ENCODE data around the gene ZNF672. TPM values are rescaled to one million over a fixed set of nuclear protein-coding genes. Genes with fewer than 3 reads are reported as not detected.

ZNF672 gene
- polyA plus RNA-seq, 1 donor from 2014 or later: 46.3 TPM

GRCh38 chr1:248837045-248837780 is 811 bp upstream of the ZNF672 start:
- Mint-ChIP-seq H3K27ac (no peak overlapping the region), H3K9me3 (no peaks in the 10 kb centered on the region), H3K4me3 (no peak overlapping the region), H3K4me1 (peaks cover 8 to 23% (median 17%) of the 10 kb centered on the region in 3 donors), H3K36me3 (peaks cover 2% of the 10 kb centered on the region), H3K27me3 (no peaks in the 10 kb centered on the region)

DNA sequence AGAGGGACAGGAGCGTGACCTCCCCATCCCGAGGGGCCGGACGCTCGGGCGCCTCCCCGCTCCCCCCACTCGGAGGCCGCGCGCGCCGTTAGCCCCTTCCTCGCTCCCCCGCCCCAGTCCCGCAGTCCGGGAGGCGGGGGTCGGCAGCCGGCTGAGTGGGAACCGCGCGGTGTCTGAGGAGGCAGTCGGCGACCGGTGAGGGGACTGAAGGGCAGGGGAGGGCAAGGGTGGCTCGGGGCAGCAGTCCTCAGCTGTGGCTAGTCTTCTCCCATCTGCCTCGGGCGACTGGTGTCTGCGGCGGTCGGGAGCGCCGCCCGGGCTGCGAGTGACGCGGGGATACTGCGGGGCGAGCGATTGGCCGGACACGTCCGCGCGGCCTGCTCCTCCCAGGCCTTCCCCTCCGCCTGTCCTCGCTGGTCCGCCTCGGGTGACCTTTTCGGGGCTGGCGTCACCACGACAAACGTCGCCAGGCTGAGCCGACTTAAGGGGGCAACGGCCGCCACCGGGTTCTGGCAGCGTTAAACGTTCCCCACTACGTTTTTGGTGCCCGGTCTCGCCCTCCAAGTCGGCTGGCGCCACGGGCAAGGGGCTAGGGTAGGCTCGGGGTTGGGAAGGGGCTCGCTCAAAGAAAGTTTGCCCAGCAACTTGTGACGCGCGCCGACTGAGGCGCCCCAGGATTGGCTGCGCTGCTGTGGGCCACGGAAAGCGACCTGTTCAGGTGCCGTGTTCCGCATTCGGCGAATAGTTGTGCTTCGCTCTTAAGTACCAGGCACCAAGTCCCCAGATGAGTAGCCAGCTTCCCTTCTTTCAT is 538 bp downstream of the ZNF672 start:
- Mint-ChIP-seq H3K36me3 (peaks cover 2% of the 10 kb centered on the region), H3K27me3 (no peaks in the 10 kb centered on the region), H3K4me3 (no peak overlapping the region), H3K9me3 (no peaks in the 10 kb centered on the region), H3K27ac (peak overlapping the region in 2 of 3 donors; percentile 99), H3K4me1 (peaks cover 12 to 32% (median 21%) of the 10 kb centered on the region in 3 donors)

DNA sequence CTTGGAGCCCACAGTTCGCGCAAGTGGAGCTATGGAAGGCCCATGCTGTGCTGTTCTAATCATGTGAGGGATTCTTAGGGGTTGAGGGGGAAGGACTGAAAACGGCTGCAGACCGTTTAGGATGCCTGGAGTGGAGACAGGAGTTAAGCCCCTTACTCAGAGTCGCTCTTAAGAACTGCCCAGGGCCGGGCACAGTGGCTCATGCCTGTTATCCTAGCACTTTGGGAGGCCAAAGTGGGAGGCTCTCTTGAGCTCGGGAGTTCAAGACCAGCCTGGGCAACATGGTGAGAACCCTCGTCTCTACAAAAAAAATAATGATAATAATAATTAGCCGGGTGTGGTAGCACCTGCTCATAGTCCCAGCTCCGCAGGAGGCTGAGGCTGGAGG is 1.1 kb downstream of the ZNF672 start:
- Mint-ChIP-seq H3K27ac (peak overlapping the region in 2 of 3 donors; percentile 99), H3K27me3 (no peaks in the 10 kb centered on the region), H3K9me3 (no peaks in the 10 kb centered on the region), H3K4me1 (peaks cover 12 to 33% (median 21%) of the 10 kb centered on the region in 3 donors), H3K36me3 (peaks cover 2% of the 10 kb centered on the region), H3K4me3 (no peak overlapping the region)

GRCh38 chr1:248840946-248841345 is 2.9 kb downstream of the ZNF672 start:
- peak overlapping the region in 2 of 3 donors; percentile 73 to 95 for H3K27ac Mint-ChIP-seq
- H3K4me3 Mint-ChIP-seq: no peak overlapping the region
- H3K9me3 Mint-ChIP-seq: no peaks in the 10 kb centered on the region
- H3K36me3 Mint-ChIP-seq: peaks cover 5% of the 10 kb centered on the region
- peaks cover 12 to 33% (median 21%) of the 10 kb centered on the region in 3 donors for H3K4me1 Mint-ChIP-seq
- no peaks in the 10 kb centered on the region for H3K27me3 Mint-ChIP-seq

DNA sequence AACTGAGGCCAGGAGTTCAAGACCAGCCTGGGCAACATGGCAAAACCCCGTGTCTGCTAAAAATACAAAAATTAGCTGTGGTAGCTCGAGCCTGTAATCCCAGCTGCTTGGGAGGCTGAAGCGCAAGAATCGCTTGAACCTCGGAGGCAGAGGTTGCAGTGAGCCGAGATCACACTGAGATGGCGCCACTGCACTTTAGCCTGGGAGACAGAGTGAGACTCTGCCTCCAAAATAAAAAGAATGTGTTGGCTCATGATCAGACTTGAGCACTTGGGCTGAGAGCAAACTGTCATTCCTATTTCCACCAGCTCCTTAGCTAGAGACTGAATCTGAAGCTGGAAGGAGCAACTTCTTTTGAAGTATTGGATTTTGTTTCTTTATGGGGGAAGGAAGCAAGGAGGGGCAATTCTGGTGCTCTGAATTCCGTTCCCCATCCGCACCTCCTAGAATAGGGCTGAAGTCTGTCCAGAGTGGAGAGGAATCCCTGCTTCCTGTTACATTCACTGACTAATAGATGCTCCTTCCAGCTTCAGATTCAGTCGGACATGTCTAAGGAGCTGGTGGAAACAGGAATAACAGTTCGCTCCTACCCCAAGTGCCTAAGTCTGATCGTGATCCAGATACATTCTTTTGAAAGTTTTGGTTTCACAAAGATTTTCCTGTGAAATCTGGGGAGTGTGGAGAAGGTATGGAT is 3.8 kb downstream of the ZNF672 start:
- Mint-ChIP-seq H3K4me3 (peak overlapping the region in 1 of 4 donors; percentile 52), H3K27me3 (no peaks in the 10 kb centered on the region), H3K9me3 (no peaks in the 10 kb centered on the region), H3K4me1 (peaks cover 12 to 33% (median 21%) of the 10 kb centered on the region in 3 donors), H3K27ac (peak overlapping the region; percentile 17 to 95 (median 73)), H3K36me3 (peaks cover 5% of the 10 kb centered on the region)

DNA sequence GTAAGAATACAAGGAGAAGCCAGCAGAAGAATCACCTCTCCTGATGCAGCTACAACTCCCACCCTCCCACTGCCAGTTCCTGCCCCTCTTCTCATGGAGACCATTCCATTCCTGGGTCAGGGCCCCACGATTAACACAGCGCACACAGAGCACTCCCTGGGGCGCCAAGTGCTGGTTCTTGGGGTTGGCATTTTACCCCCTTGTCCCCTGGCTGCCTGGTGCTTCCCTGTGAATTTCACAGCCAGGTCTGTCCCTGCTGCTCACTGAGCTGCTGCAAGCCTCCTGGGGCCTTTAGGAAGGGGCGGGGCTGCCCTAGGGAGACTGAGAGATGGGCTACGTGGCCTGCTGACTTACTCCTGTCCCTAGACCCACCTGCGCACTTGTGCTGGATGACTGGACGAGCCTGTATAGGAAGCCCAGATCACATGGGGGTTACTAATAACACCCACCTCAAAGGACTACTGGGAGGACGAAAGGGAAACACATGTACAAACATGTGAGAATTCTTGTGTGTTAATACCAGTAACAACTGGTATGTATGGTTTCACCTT is 4.8 kb downstream of the ZNF672 start:
- no peak overlapping the region for H3K4me3 Mint-ChIP-seq
- no peaks in the 10 kb centered on the region for H3K9me3 Mint-ChIP-seq
- H3K27ac Mint-ChIP-seq: no peak overlapping the region
- H3K36me3 Mint-ChIP-seq: peaks cover 6% of the 10 kb centered on the region
- H3K27me3 Mint-ChIP-seq: no peaks in the 10 kb centered on the region
- peaks cover 12 to 33% (median 21%) of the 10 kb centered on the region in 3 donors for H3K4me1 Mint-ChIP-seq

GRCh38 chr1:248843687-248844086 is 5.7 kb downstream of the ZNF672 start:
- no peak overlapping the region for H3K4me3 Mint-ChIP-seq
- peaks cover 11 to 33% (median 21%) of the 10 kb centered on the region in 3 donors for H3K4me1 Mint-ChIP-seq
- H3K36me3 Mint-ChIP-seq: peaks cover 6% of the 10 kb centered on the region
- H3K27me3 Mint-ChIP-seq: no peaks in the 10 kb centered on the region
- no peaks in the 10 kb centered on the region for H3K9me3 Mint-ChIP-seq
- H3K27ac Mint-ChIP-seq: no peak overlapping the region

DNA sequence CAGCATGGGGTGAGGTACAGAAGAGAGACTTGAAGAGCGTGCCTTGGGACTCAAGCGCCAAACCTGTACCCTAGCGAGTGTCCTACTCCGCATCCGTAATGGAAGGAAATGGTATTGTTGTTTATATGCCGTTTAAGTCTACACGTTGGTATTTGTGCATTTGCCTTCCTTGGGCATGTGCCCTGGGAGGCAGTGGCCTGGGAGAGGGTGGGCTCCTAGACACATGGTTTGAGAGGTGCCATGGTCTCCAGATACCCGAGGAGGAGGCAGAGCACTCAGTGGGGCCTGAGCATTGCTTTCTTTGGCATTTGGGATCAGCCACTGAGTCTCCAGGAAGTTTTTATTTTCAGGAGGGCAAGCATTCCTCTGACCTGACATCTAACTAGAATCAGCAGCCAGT is 6.5 kb downstream of the ZNF672 start:
- Mint-ChIP-seq H3K36me3 (peaks cover 8% of the 10 kb centered on the region), H3K4me1 (peaks cover 7 to 28% (median 20%) of the 10 kb centered on the region in 3 donors), H3K27me3 (no peaks in the 10 kb centered on the region), H3K27ac (no peak overlapping the region), H3K4me3 (peak overlapping the region in 1 of 4 donors; percentile 22), H3K9me3 (no peaks in the 10 kb centered on the region)

DNA sequence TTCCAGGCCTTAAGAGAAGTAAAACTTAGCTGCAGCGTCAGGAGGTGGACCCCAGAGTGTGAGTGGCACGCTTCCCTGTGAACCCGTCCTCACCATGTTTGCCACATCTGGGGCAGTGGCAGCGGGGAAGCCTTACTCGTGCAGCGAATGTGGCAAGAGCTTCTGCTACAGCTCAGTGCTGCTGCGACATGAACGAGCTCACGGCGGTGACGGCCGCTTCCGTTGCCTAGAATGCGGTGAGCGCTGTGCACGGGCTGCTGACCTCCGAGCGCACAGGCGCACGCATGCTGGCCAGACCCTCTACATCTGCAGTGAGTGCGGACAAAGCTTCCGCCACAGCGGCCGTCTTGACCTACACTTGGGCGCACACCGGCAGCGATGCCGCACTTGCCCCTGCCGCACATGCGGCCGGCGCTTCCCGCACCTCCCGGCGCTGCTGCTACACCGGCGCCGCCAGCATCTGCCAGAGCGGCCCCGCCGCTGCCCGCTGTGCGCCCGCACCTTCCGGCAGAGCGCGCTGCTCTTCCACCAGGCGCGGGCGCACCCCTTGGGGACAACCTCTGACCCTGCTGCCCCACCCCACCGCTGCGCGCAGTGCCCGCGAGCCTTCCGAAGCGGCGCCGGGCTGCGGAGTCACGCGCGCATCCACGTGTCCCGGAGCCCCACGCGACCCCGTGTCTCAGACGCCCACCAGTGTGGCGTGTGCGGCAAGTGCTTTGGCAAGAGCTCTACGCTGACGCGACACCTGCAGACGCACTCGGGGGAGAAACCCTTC is 9.3 kb downstream of the ZNF672 start:
- Mint-ChIP-seq H3K4me3 (no peak overlapping the region), H3K9me3 (no peaks in the 10 kb centered on the region), H3K27ac (peak overlapping the region in 1 of 3 donors; percentile 9), H3K4me1 (peaks cover 2 to 8% (median 2%) of the 10 kb centered on the region in 3 donors), H3K36me3 (peaks cover 8% of the 10 kb centered on the region), H3K27me3 (no peaks in the 10 kb centered on the region)

GRCh38 chr1:248847956-248848561 is 10.0 kb downstream of the ZNF672 start:
- H3K36me3 Mint-ChIP-seq: peaks cover 8% of the 10 kb centered on the region
- no peaks in the 10 kb centered on the region for H3K9me3 Mint-ChIP-seq
- peaks cover 0 to 1% (median 0%) of the 10 kb centered on the region in 3 donors for H3K4me1 Mint-ChIP-seq
- H3K27ac Mint-ChIP-seq: no peak overlapping the region
- H3K4me3 Mint-ChIP-seq: no peak overlapping the region
- no peaks in the 10 kb centered on the region for H3K27me3 Mint-ChIP-seq

- H3K4me3 Mint-ChIP-seq: no peak overlapping the region
- peaks cover 8% of the 10 kb centered on the region for H3K36me3 Mint-ChIP-seq
- peak overlapping the region in 2 of 3 donors; percentile 11 to 76 for H3K27ac Mint-ChIP-seq
- no peaks in the 10 kb centered on the region for H3K9me3 Mint-ChIP-seq
- H3K27me3 Mint-ChIP-seq: no peaks in the 10 kb centered on the region
- peaks cover 0 to 1% (median 0%) of the 10 kb centered on the region in 3 donors for H3K4me1 Mint-ChIP-seq
Observed at GRCh38 chr1:248848602-248849001, 10.6 kb downstream of the ZNF672 start.

DNA sequence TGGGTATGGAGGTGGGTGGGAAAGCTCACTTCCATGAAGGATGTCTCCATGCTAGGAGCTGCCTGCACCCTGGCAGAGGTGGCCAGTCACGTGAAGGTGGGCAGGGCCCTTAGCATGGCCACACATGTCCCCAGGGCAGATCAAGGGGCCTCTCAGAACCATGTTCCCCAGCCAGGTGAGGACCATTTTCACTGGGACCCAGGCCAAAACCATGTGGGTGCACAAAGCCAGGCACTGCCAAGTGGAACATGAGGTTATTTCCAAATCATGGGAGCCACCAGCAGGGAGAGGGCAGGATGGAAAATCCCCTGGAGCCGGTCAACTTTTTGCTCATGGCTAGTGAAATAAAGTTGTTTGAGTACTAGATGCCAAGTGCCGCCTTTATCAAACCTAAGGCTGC is 11.1 kb downstream of the ZNF672 start:
- Mint-ChIP-seq H3K36me3 (peaks cover 8% of the 10 kb centered on the region), H3K9me3 (no peaks in the 10 kb centered on the region), H3K27ac (peak overlapping the region in 1 of 3 donors; percentile 11), H3K4me1 (peaks cover 2 to 4% (median 2%) of the 10 kb centered on the region in 3 donors), H3K27me3 (no peaks in the 10 kb centered on the region), H3K4me3 (no peak overlapping the region)

DNA sequence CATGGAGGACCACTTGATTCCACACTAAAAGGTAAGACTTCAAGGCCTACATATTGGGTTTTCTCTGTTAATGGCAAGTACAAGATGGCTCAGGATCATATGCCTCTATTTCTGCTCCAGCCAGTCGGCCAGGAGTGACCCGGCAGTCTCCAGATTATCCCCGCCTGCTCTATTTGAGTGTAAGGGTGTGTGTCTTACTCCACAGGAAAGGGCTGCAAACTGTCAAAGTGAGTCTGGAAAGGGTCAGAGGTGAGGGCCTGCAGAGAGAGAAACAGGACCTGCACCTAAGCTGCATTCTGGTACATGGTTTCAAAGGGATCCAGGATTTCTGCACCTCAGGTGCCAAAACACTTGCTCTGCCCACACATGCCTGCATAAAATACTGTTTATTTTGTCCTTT is 11.6 kb downstream of the ZNF672 start:
- H3K9me3 Mint-ChIP-seq: no peaks in the 10 kb centered on the region
- peaks cover 4 to 6% (median 5%) of the 10 kb centered on the region in 3 donors for H3K4me1 Mint-ChIP-seq
- H3K27me3 Mint-ChIP-seq: no peaks in the 10 kb centered on the region
- H3K36me3 Mint-ChIP-seq: peaks cover 8% of the 10 kb centered on the region
- H3K4me3 Mint-ChIP-seq: no peak overlapping the region
- peak overlapping the region in 1 of 3 donors; percentile 53 for H3K27ac Mint-ChIP-seq

GRCh38 chr1:248850124-248850523 is 12.1 kb downstream of the ZNF672 start:
- Mint-ChIP-seq H3K9me3 (no peaks in the 10 kb centered on the region), H3K36me3 (peaks cover 8% of the 10 kb centered on the region), H3K4me3 (no peak overlapping the region), H3K27ac (no peak overlapping the region), H3K27me3 (no peaks in the 10 kb centered on the region), H3K4me1 (peaks cover 4 to 11% (median 5%) of the 10 kb centered on the region in 3 donors)

Data from IgD-negative memory B cell (primary cell).